GM18498 (cell line): ENCODE measurements around the gene CFAP68.
"Not testable (repeated sequence)": the region's sequence is repeated elsewhere in the genome, so short reads cannot be mapped to it uniquely, and the experiment has no call there.

Source experiments
- ATAC-seq: cut with Tn5 transposase; IDR thresholded peaks from one replicate; pipeline ENCODE4 v1.9.1; 2021; ENCODE audit warnings: mild to moderate bottlenecking, moderate library complexity; ENCODE audit not compliant: unreplicated experiment

Gene CFAP68

DNA sequence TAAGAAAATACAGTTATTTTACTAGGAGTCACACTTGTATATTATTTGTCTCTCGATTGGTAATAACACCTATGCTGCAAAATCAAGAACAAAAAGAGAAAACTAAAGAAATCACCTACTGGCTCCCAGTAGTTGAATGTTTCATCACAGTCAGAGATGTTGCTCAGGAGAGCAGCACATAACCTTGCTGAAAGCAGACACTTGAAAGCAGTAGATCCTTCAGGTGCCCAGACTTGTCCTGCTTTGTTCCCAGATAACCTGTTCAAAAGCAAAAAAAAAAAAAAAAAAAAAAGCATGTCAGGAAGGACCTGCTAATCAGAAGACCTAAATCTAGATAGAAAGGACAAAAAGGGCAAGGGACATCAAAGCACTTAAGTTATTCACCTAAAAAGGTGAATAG is 9.2 kb upstream of the CFAP68 start:
- ATAC-seq, result no peak

DNA sequence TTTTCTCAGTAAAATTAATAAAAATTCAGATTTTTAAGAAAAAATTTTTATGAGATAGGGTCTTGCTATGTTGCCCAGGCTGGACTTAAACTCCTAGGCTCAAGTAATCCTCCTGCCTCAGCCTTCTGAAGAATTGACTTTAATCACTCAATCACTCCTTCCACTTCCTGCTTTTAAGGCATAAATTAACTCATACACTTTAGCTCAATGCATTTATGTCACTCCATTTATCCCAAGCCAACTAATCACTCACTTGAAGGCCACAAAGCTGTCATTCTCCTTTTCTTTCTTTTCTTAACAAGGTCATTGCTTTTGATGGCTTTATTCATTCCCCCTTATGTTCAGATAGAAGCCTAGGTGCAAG is 8.8 kb upstream of the CFAP68 start:
- ATAC-seq, result peak; percentile 19

DNA sequence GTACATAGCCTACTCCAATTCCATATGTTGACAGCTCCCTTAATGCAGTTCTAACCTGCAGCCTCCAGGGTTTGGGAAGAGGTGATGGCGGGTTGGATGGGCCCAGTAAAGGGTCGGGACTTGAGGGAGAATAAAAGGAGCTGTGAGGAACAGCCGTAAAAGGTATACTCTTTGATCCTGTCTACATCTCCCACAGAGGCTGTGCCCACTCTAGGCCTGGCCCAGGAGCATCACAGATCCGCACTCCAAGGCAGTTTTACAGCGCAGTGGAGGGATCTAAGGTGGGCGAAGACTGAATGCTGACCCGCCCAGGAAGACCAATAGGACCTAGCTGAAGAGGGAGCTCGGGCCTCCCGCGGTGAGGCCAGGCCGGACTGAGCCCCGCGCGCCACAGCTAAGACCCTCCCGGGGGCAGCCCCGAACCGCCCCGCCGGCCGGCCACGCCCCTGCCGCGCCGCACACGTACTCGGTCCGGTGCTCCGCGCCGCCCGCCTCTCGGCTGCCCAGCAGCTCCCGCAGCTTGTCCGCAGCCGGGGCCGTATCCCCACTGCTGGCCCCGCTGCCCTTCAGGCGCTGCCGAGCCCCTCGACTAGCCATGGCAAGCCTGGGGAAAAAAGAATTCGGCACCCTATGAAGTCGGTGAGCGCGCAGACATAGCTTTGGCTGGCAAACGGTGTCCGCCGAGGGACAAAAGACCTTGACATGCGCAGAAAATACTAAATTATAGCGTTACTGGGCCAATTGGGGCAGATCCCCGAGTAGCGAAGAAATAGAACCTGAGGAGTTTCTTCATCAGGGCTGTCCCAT is 8.3 kb upstream of the CFAP68 start, which contains the start of gene ALG9:
Gene ALG9 (minus strand): TSS at position 696 of the 807 bp plus-strand sequence. CDS start 99 bp downstream, at position 597.
- ATAC-seq, result peak; percentile 96

DNA sequence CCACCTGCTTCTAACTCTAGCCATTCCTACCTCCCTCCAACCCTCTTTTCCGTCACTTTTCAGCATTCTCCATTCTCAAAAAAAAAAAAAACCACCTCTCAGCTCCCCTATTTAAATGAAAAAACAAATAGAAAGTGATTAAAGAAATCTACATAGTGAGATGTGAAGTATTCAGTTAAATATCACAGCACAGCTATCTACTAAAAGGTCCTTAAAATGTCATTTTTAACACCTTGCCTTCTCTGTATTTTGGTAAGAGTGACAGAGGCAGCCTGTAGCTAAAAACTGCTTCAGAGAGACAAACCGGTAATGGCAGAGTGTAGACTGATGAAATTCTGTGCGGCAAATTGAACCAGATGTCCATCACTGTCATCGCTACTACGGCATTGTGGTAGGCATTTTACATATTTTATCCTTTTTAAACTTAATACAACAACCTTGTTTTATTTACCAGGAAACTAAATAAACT is 7.6 kb upstream of the CFAP68 start:
- ATAC-seq, result no peak

DNA sequence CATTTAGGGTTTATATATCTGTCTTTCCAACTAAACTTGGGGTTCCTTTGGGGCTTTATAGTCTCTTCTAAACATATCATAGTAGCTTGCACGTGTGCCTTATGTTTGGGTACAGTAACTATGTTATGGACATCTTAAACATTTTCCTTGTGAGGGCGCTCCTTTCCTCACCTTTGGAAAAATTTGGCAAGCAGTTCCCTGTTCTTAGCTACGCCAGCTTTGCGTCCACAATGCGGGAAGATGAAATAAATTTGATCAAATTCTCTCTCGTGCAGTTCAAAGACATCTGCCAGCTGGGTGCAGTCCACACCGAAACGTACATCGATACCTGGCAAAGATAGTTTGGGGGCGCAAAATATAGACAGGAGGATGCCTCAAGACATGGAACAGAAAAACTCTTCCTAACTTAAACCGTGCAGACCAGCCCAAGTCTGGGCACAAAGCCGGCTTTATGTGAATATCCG is 924 bp upstream of the CFAP68 start:
- no peak for ATAC-seq

DNA sequence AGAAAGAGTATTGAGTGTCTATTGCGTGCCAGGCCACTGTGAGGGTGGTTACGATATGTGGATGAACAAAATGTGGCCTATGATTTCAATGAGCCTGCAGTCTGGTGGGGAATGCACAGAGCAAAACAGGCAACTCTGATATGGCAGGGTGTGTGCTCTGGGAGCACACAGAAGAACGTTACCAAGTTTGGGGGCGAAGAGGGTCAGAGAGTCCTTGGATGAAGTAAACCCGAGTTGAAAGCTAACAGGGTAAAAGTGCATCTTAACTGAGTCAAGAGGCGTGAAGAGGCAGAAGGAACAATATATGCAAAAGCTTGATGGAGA is 258 bp downstream of the CFAP68 start:
- ATAC-seq, result no peak

DNA sequence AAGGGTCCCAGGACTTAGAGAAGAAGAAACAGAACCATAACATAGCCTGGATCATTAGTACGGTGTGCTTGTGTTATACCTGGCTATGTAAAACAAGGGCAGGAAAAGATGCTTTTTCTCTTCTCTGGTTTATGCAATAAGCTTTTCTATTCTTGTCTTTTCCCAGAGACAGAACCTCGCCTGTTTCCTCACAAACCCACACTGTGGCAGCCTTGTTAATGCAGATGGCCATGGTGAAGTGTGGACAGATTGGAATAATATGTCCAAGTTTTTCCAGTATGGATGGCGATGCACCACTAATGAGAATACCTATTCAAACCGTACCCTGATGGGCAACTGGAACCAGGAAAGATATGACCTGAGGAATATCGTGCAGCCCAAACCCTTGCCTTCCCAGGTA is 2.9 kb downstream of the CFAP68 start:
- ATAC-seq, result no peak

DNA sequence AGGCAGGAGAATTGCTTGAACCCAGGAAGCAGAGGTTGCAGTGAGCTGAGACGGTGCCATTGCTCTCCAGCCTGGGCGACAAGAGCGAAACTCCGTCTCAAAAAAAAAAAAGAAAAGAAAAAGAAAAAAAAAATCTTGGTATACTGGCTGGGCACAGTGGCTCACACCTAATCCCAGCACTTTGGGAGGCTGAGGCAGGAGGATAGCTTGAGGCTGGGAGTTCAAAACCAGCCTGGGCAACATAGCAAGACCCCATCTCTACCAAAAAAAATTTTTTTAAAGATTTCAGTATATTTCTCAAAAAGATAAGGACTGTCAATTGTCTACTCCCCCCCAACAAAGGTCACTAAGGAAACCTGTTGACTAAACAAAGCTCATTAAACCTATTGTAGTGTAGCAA is 5.7 kb downstream of the CFAP68 start:
- ATAC-seq, result not testable (repeated sequence)

DNA sequence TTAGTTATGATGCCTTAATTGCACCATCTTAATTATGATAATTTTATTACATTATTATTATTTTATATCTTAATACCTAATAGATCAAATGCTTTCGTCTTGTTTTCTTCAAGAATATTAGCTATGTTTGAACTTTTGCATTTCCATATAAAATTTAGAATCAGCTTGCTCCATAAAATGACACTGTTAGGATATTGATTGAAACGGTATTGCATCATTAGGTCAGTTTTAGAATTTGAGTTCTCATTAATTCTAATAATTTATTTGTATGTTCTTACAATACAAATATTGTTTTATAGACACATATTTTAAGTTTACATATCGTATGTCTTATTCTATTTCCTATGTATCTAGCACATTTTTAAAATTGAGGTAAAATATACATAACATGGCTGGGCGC is 6.7 kb downstream of the CFAP68 start:
- no peak for ATAC-seq

DNA sequence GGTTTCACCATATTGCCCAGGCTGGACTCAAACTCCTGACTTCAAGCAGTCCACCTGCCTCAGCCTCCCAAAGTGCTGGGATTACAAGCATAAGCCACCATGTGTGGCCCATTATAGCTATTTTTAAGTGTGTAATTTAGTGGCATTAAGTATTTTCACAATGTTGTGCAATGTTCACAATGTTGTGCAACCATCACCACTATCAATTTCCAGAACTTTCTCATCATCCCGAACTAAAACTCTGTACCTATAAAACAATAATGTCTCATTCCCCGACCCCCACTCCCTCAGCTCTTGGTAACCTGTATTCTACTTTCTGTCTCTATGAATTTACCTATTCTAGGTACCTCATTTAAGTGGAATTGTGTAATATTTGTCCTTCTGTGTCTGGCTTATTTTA is 7.5 kb downstream of the CFAP68 start:
- no peak for ATAC-seq

DNA sequence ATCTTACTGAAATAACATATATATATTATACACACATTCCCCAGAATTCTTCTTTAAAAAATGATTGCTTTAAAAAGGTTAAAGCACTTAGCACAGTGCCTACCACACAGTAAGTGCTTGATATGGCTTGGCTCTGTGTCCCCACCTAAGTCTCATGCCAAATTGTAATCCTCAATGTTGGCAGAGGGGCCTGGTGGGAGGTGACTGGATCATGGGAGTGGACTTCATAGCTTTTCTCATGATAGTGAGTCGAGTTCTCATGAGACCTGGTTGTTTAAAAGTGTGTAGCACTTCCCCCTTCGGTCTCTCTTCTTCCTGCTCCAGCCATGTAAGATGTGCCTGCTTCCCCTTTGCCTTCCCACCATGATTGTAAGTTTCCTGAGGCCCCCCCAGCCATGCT is 26.1 kb downstream of the CFAP68 start:
- no peak for ATAC-seq

DNA sequence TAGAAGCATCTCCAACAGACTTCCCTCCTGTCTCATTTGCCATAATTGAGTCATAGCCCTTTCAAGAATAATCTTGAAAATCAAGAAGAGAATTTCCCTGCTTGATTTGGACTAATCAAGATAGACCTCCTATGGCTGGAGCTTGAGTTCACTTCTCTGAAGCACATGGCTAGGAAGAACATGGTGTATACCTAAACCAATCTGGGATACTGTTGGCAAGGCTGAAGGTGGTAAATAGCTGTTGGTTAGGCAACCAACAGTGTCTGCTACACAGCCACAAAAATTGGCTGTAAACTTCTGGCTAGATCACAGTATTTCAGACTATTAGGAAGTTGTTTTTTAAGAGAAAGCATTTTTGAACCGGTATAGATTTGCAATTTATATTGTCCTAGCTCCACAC is 27.3 kb downstream of the CFAP68 start:
- ATAC-seq, result no peak

DNA sequence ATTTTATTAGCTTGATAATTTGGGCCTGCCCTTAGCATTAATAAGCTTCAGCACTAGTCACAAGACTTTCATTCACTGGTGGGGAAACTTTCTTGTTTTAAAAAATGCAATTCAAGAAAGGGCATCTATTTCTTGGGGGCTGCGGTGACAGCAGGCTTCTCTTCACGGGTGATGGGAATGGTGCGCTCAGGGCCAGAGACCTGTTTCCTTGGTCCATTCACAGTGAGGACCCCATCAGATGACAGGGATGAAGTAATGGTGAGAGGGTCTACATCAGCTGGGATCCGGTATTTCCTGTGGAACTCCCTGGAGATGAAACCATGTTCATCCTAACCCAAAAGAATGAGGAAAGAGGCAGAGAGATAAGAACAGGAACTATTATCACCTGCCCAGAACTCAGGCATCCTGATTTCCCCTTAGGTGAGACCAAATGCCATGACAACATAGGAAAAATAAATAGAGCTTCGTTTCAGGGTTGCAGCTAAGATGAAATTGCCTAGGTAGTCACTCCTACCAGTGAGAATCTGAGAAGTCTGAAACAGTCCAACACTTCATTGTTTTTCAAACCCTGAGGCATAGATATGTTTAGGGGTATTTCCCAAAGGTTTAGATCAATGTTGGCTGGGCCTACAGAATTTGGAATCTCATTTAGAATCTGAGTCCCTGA is 29.4 kb downstream of the CFAP68 start:
- ATAC-seq, result no peak

DNA sequence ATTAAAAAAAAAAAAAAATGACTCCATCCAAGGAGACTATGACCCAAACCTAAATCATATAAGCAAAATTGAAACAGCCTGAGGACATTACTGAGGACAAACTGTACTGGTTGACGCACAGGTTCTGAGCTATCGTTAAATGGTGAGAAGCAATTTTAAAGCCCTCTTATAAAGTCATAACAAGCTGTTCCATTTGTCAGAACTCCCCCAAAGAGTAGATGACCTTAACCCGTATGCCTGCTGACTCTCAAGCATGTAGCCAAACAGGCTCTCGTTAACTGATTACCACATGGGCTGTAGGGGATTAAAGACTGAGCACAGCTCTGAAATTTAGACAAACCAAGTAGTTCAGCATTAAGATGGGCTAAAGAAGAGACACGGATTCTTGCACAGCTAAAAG is 30.0 kb downstream of the CFAP68 start:
- ATAC-seq, result no peak

DNA sequence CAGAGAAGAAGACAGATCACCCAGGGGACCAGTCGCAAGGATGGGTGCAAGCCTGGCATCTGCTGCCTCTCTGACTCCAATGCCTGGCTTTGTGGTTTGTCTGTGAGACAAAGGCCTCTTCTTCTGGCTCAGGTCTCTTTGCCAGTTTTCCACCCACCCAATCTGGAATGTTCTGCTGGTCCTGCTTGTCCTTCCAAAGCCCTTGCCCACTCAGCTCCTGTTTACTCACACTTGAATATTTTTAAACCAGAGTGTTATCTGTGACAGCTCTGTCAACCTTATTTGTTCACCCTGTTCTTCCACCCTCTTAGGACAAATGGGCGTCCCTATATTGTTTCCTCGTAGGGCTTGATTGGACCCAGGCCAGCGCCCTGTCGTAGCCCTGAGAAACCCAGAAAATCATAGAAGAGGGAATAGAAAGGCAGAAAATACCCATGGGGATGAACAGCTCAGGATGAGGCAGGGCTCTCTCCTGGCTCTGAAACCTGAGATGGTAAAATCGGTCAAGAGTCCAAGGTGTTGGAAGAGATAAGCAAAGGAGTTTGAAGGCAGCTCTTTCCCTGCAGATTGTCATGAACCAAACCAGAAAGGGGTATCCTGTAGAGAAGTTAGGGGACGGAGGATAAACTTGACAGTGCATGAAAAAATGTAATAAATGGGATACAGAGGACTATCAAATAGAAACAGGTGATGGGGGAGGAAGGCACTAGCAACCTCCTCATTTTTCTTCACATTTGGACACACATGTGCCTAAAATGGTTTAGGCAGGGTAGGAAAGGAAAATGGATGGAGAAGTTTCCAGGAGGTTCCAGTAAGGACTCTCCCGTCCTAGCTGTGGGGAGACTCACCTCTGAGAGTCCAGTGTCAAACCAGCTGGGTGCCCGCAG is 31.6 kb downstream of the CFAP68 start:
- ATAC-seq, result no peak

DNA sequence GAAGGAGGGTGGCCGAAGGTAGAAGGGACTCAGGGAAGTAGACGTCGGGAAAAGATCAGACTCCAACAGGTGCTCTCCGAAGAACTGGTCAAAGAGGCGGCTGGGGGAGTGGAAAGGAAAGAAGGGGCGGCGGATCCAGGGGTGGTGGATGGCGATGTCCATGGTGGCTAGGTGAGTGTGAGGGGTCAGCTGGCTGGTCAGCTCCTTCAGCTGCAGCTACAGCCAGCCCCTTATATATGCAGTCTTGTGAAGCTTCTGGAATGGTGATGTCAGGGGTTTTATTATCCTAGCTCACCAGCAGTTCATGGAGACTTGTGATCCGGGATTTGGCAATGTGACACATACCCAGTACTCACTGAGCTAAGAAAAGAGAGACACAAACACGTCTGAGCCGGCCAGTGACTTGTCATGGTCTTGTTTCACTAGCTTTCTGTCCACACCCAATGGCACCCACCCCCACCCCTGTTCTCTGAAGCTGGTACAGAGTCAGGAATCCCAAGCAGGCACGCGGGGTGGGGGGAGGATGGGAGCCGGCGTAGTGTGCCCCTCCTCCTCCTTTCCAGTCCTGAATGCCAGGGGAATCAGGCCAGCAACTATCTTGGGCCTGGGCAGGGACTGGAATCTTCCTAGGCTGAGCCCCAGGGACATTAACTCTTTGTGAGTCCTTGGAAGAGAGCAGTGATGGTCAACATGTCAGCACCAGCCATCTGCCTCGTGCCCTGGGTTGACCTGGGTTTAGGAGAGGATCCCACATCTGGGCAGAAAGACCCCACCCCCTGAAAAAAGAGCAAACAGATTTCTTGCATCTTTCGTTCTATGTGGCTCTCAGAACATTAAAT is 32.4 kb downstream of the CFAP68 start, which contains the start of gene CRYAB:
Gene CRYAB (minus strand): TSS at position 208 of the 839 bp plus-strand sequence. CDS start 46 bp downstream, at position 162.
- no peak for ATAC-seq

DNA sequence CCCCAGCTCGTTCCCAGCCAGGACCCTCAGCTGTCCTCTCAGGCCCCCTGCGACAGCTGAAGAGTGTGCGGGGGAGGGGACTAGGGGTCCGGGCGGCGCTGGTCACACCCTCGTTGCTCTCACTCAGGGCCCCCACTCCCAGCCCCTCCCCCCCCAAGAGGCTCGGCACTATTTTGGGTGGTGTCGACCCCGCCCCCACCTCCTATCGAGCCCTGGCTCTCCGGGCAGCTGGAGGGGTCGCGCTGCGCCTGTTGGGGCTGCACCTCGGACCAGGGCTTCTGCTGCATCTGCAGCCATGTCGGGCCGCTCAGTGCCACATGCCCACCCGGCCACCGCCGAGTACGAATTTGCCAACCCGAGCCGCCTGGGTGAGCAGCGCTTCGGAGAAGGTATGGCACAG is 33.2 kb downstream of the CFAP68 start, which contains the start of gene HSPB2:
Gene HSPB2 (plus strand): TSS at position 200 of the 400 bp plus-strand sequence. CDS start 96 bp downstream, at position 296.
- no peak for ATAC-seq

DNA sequence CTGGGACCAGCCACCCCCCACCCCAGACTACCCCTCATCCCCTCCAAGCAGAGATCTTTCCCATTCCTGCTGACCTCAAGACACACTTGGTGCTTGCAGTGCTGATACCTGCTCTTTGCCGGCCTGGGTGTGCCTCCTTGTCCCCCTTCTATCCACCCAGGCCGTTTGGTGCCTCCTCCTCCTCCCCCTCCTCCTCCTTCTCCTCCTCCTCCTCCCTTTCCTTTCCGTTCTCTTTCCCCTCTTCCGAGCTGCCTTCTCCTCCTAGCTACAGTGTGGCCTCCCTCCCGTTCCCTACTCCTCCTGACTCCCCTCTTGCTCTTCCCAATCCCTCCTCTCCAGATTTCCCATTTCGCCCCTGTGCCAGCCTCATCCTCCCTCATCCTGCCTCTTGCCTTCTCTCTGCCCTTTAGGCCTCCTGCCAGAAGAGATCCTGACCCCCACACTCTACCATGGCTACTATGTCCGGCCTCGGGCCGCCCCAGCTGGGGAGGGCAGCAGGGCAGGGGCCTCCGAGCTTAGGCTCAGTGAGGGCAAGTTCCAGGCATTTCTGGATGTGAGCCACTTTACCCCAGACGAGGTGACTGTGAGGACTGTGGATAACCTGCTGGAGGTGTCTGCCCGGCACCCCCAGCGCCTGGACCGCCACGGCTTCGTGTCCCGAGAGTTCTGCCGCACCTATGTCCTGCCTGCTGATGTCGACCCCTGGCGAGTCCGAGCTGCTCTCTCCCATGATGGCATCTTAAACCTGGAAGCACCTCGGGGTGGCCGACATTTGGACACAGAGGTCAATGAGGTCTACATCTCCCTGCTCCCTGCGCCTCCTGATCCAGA is 33.9 kb downstream of the CFAP68 start:
- ATAC-seq, result no peak

DNA sequence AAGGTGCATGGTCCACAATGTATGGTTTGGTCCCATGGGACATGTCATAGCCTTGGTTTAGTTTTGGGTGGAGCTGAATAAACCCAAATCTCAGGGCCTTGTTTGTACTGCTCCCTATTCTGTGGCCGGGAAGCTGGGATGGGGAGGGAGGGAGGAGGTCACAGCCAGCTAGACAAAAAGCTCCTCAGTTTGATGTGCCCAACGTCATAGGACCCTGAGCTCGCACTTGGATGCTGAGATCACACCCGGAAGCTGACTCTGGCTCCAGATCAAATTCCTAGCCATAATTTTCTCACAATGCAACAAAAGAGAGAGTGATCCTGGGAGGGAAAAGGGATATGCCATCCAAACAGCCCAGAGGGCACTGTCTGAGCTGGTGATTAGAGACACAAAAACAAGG is 34.7 kb downstream of the CFAP68 start:
- ATAC-seq, result no peak
